Vagina (tissue), 2 donors: Measurements from ENCODE around the gene PHACTR3.

Experiments
- POLR2A ChIP-seq, 2 donors: fragments of 450-650 bp; IDR thresholded peaks; one replicate each; pipeline ENCODE4 v1.6.1; 2017; ENCODE audit warnings: antibody characterized with exemption in 2 of 2, mild to moderate bottlenecking in 2 of 2, moderate library complexity in 2 of 2
- TF ChIP-seq, protein P1 (sequence below), 3 experiments: fragments of 450-650 bp in 2 of 3; fragments of 200-600 bp in 1 of 3; sonication (generic) in 1 of 3; IDR thresholded peaks; one replicate each; pipeline ENCODE4 v1.5.1; 2017 to 2019; ENCODE audit warnings: antibody characterized with exemption in 3 of 3, mild to moderate bottlenecking in 2 of 3, moderate library complexity in 2 of 3

DNA sequence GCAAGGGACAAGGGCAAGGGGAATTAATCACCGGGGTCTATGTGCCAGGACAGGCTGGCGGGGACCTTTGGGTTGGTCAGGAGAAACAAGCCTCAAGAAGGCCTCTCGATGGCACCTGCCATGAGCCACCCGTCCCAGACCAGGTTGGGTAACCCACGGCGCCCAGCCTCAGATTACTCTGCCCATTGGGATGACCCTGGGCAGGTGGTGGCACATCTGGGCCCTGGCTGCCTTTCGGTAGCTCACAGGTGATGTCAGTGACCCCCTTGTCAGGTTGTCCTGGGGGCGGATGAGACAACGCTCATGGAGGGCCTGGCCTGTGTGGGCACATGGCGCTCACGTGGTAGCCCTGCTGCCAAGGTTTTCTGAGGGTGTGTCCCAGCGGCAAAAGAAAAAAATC lies 176.9 kb downstream of the PHACTR3 start:
- TF ChIP-seq, protein P1, sequence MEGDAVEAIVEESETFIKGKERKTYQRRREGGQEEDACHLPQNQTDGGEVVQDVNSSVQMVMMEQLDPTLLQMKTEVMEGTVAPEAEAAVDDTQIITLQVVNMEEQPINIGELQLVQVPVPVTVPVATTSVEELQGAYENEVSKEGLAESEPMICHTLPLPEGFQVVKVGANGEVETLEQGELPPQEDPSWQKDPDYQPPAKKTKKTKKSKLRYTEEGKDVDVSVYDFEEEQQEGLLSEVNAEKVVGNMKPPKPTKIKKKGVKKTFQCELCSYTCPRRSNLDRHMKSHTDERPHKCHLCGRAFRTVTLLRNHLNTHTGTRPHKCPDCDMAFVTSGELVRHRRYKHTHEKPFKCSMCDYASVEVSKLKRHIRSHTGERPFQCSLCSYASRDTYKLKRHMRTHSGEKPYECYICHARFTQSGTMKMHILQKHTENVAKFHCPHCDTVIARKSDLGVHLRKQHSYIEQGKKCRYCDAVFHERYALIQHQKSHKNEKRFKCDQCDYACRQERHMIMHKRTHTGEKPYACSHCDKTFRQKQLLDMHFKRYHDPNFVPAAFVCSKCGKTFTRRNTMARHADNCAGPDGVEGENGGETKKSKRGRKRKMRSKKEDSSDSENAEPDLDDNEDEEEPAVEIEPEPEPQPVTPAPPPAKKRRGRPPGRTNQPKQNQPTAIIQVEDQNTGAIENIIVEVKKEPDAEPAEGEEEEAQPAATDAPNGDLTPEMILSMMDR (IDR thresholded peaks at IDR 0.05) = no peak
- TF ChIP-seq POLR2A (IDR thresholded peaks at IDR 0.05) = no peak
